GM23338 (cell line): ENCODE results near the gene ZNF865. TPM values are rescaled to one million over a fixed set of nuclear protein-coding genes. Genes with fewer than 3 reads are reported as not detected.

ENCODE experiments used
- ATAC-seq: fragments of 200-7000 bp; cut with Tn5 transposase; 3 replicates; pipeline ENCODE4 v1.9.1; 2020
- DNase-seq: peaks from one replicate; pipeline ENCODE4 v3.0.0-alpha.2; 2015; ENCODE audit warnings: low spot score
- H2AFZ ChIP-seq: fragments of 200-600 bp; sonication (generic); 2 replicates; pipeline ENCODE4 v1.8.0; 2016; ENCODE audit warnings: antibody characterized with exemption, mild to moderate bottlenecking, moderate library complexity
- H3F3A ChIP-seq: fragments of 200-600 bp; sonication (generic); replicated peaks from 2 replicates; pipeline ENCODE4 v1.8.0; 2017; ENCODE audit warnings: antibody characterized with exemption, mixed run types, low read depth
- H3K27ac ChIP-seq: fragments of 200-600 bp; sonication (generic); 2 replicates; pipeline ENCODE4 v1.6.1; 2016; ENCODE audit warnings: low read depth
- H3K27me3 ChIP-seq: fragments of 200-600 bp; sonication (generic); 2 replicates; pipeline ENCODE4 v1.8.0; 2016; ENCODE audit warnings: mild to moderate bottlenecking, mixed run types, moderate library complexity; ENCODE audit not compliant: insufficient read depth
- H3K36me3 ChIP-seq: fragments of 200-600 bp; sonication (generic); 2 replicates; pipeline ENCODE4 v1.8.0; 2016; ENCODE audit warnings: mild to moderate bottlenecking; ENCODE audit not compliant: insufficient read depth
- H3K4me1 ChIP-seq: fragments of 200-600 bp; sonication (generic); 2 replicates; pipeline ENCODE4 v1.8.0; 2016; ENCODE audit warnings: mild to moderate bottlenecking, moderate library complexity; ENCODE audit not compliant: insufficient read depth
- H3K4me2 ChIP-seq: fragments of 200-600 bp; sonication (generic); 2 replicates; pipeline ENCODE4 v1.7.1; 2017; ENCODE audit warnings: mixed run types
- H3K4me3 ChIP-seq: fragments of 200-600 bp; sonication (generic); 2 replicates; pipeline ENCODE4 v1.6.1; 2016; ENCODE audit warnings: mixed run types
- H3K79me2 ChIP-seq: fragments of 200-600 bp; sonication (generic); replicated peaks from 2 replicates; pipeline ENCODE4 v1.8.0; 2017; ENCODE audit warnings: mild to moderate bottlenecking; ENCODE audit not compliant: insufficient read depth
- H3K9me2 ChIP-seq: fragments of 200-600 bp; sonication (generic); 2 replicates; pipeline ENCODE4 v1.8.0; 2017; ENCODE audit not compliant: insufficient read depth
- H4K20me1 ChIP-seq: fragments of 200-600 bp; sonication (generic); replicated peaks from 2 replicates; pipeline ENCODE4 v1.8.0; 2017; ENCODE audit warnings: mild to moderate bottlenecking; ENCODE audit not compliant: insufficient read depth
- H3K27ac Mint-ChIP-seq: 2 replicates; pipeline ENCODE4 v1.8.0; 2020; ENCODE audit warnings: inconsistent platforms, mild to moderate bottlenecking, moderate library complexity, mixed read lengths
- H3K27me3 Mint-ChIP-seq: 3 replicates; pipeline ENCODE4 v1.8.0; 2022; ENCODE audit warnings: low read depth, mild to moderate bottlenecking, moderate library complexity, mixed read lengths, inconsistent platforms; ENCODE audit not compliant: insufficient read depth, poor library complexity
- H3K36me3 Mint-ChIP-seq: 3 replicates; pipeline ENCODE4 v1.8.0; 2021; ENCODE audit warnings: low read depth, mild to moderate bottlenecking, inconsistent platforms, moderate library complexity, mixed read lengths
- H3K4me1 Mint-ChIP-seq: 3 replicates; pipeline ENCODE4 v1.8.0; 2020; ENCODE audit warnings: mild to moderate bottlenecking, inconsistent platforms, mixed read lengths
- H3K4me3 Mint-ChIP-seq: 3 replicates; pipeline ENCODE4 v1.8.0; 2021; ENCODE audit warnings: moderate library complexity, mild to moderate bottlenecking, inconsistent platforms, mixed read lengths
- H3K9me3 Mint-ChIP-seq: 3 replicates; pipeline ENCODE4 v1.8.0; 2020; ENCODE audit warnings: moderate library complexity, mild to moderate bottlenecking, inconsistent platforms, mixed read lengths
- CREB1 ChIP-seq: fragments of 250-450 bp; sonication (Bioruptor Pico); IDR thresholded peaks from 2 replicates; pipeline ENCODE4 v1.5.0; 2020; ENCODE audit warnings: low read depth, mild to moderate bottlenecking, moderate library complexity
- ETS1 ChIP-seq: IDR thresholded peaks from 2 replicates; pipeline ENCODE4 v1.6.1; 2016; ENCODE audit warnings: antibody characterized with exemption
- JUNB ChIP-seq: IDR thresholded peaks from one replicate; pipeline ENCODE4 v1.6.1; 2016; ENCODE audit warnings: antibody characterized with exemption; ENCODE audit not compliant: unreplicated experiment
- POLR2AphosphoS5 ChIP-seq: IDR thresholded peaks from 2 replicates; pipeline ENCODE4 v1.6.1; 2016; ENCODE audit warnings: antibody characterized with exemption, low read depth
- REST ChIP-seq: IDR thresholded peaks from one replicate; pipeline ENCODE4 v1.6.1; 2018; ENCODE audit warnings: antibody characterized with exemption; ENCODE audit not compliant: unreplicated experiment
- ZNF114 ChIP-seq: fragments of 250-450 bp; sonication (Bioruptor Pico); IDR thresholded peaks from 2 replicates; pipeline ENCODE4 v1.5.0; 2020; ENCODE audit warnings: mild to moderate bottlenecking, moderate library complexity
- ZNF462 ChIP-seq: fragments of 250-450 bp; sonication (Bioruptor Pico); IDR thresholded peaks from 2 replicates; pipeline ENCODE4 v1.5.0; 2020; ENCODE audit warnings: mild to moderate bottlenecking, moderate library complexity
- polyA plus RNA-seq: library from polyadenylated mRNA; unstranded; fragments of >200 nt; fragmentation: Nextera tagmentation; extraction: Ambion mirVana; gene quantifications from 2 replicates; pipeline ENCODE4 v1.2.1, GENCODE V29; 2016
- total RNA-seq: library from RNA; depleted of rRNA; stranded (reverse); fragments of >200 nt; shearing (Covaris generic); gene quantifications from 2 replicates; pipeline ENCODE4 v1.2.3, GENCODE V29; 2014

The ZNF865 gene
- total and polyA plus RNA-seq, 2 experiments from 2014 or later, result 2.2 to 12.1 TPM

GRCh38 chr19:55643003-55643886 is 37.8 kb downstream of the ZNF865 start, which contains the start of gene ZNF581:
Gene ZNF581 (plus strand): TSS chr19:55643649. CDS start chr19:55644572, 923 bp downstream.
- H3K27ac ChIP-seq, result 0 out of 2 replicates have a peak within 1 kb of the TSS, but pooled peaks have one; percentile 59
- ATAC-seq, result peak; percentile 20

GRCh38 chr19:55643887-55644176 is 38.4 kb downstream of the ZNF865 start:
- Histone ChIP-seq H3K27me3 (no peaks in the 10 kb centered on the region), H3K27ac (no peak overlapping the region), H3K4me2 (peak overlapping the region; percentile 96), H3K4me1 (no peaks in the 10 kb centered on the region; the same call in 1 of the 2 replicates), H3K36me3 (no peaks in the 10 kb centered on the region), H3F3A (peaks cover 35% of the 10 kb centered on the region), H3K79me2 (peaks cover 37% of the 10 kb centered on the region), H3K4me3 (peak overlapping the region; percentile 89), H3K9me2 (0 out of 2 replicates have a peak, but pooled peaks cover 3% of the 10 kb centered on the region), H2AFZ (no peak overlapping the region), H4K20me1 (no peaks in the 10 kb centered on the region)
- peaks cover 25% of the 10 kb centered on the region for H3K4me1 Mint-ChIP-seq
- ATAC-seq, result no peak
- DNase-seq, result no peak
- H3K4me3 Mint-ChIP-seq, result peak overlapping the region; percentile 84
- peaks cover 41% of the 10 kb centered on the region for H3K27me3 Mint-ChIP-seq
- H3K27ac Mint-ChIP-seq, result peak overlapping the region; percentile 97
- H3K36me3 Mint-ChIP-seq, result peaks cover 44% of the 10 kb centered on the region
- H3K9me3 Mint-ChIP-seq, result peaks cover 8% of the 10 kb centered on the region
- no peak for TF ChIP-seq CREB1 (CRISPR knock-in tag)
- no peak for TF ChIP-seq ZNF462
- no peak for TF ChIP-seq ZNF114 (CRISPR knock-in tag)
- no peak for TF ChIP-seq REST
- TF ChIP-seq JUNB, result no peak

More at GRCh38 chr19:55643003-55643886, 37.8 kb downstream of the ZNF865 start, which contains the start of gene ZNF581:
- H4K20me1 ChIP-seq, result no peaks in the 10 kb centered on the region
- H3K36me3 ChIP-seq, result no peaks in the 10 kb centered on the region
- peaks cover 35% of the 10 kb centered on the region for H3F3A ChIP-seq
- 0 out of 2 replicates have a peak, but pooled peaks cover 3% of the 10 kb centered on the region for H3K9me2 ChIP-seq
- H3K4me1 ChIP-seq, result no peaks in the 10 kb centered on the region; the same call in 1 of the 2 replicates
- peak within 1 kb of the TSS; percentile 84 for H3K4me3 Mint-ChIP-seq
- H3K9me3 Mint-ChIP-seq, result peaks cover 8% of the 10 kb centered on the region
- TF ChIP-seq ZNF114 (CRISPR knock-in tag) (no peak), ETS1 (peak; percentile 46; the same call in 1 of the 2 replicates), POLR2AphosphoS5 (peak; percentile 59; the same call in 1 of the 2 replicates), CREB1 (CRISPR knock-in tag) (peak; percentile 77)
- H3K4me1 Mint-ChIP-seq, result peaks cover 25% of the 10 kb centered on the region
- peak within 1 kb of the TSS; percentile 96 for H3K4me2 ChIP-seq
- H3K4me3 ChIP-seq, result peak within 1 kb of the TSS; percentile 89
- H3K79me2 ChIP-seq, result peaks cover 37% of the 10 kb centered on the region
- H3K27ac Mint-ChIP-seq, result peak within 1 kb of the TSS; percentile 97
- no peaks in the 10 kb centered on the region for H3K27me3 ChIP-seq
- peaks cover 47% of the 10 kb centered on the region for H3K36me3 Mint-ChIP-seq
- peak; percentile 85 for DNase-seq
- H3K27me3 Mint-ChIP-seq, result peaks cover 39% of the 10 kb centered on the region
- H2AFZ ChIP-seq, result peak within 1 kb of the TSS; percentile 80; the same call in 1 of the 2 replicates
